DND-41 (cell line): ENCODE data around the gene OTX2.

Experiments
- ATAC-seq: fragments of 200-7000 bp; cut with Tn5 transposase; 3 replicates; pipeline ENCODE4 v1.9.1; 2021; ENCODE audit warnings: low read depth; ENCODE audit not compliant: insufficient read depth
- DNase-seq: peaks from one replicate; pipeline ENCODE4 v3.0.0-alpha.2; 2020
- H2AFZ ChIP-seq: 2 replicates; pipeline ENCODE4 v1.6.0; 2012; ENCODE audit warnings: low read depth, low read length
- H3K27ac ChIP-seq: 2 replicates; pipeline ENCODE4 v1.5.1; 2012; ENCODE audit warnings: low read length, inconsistent platforms
- H3K27me3 ChIP-seq: fragments of 200-600 bp; sonication (generic); 2 replicates; pipeline ENCODE4 v1.6.0; 2012; ENCODE audit warnings: low read length, mild to moderate bottlenecking, inconsistent platforms; ENCODE audit not compliant: insufficient read depth, poor library complexity
- H3K36me3 ChIP-seq: 2 replicates; pipeline ENCODE4 v1.5.1; 2012; ENCODE audit warnings: low read length, inconsistent platforms; ENCODE audit not compliant: insufficient read depth
- H3K4me1 ChIP-seq: 2 replicates; pipeline ENCODE4 v1.5.1; 2012; ENCODE audit warnings: mild to moderate bottlenecking, low read length; ENCODE audit not compliant: insufficient read depth
- H3K4me2 ChIP-seq: 2 replicates; pipeline ENCODE4 v1.6.0; 2012; ENCODE audit warnings: mild to moderate bottlenecking, moderate library complexity, low read length, inconsistent platforms; ENCODE audit not compliant: insufficient read depth
- H3K4me3 ChIP-seq, 2 experiments: fragments of 200-600 bp in 1 of 2; shearing (Covaris generic) in 1 of 2; 2 replicates each; pipeline ENCODE4 v1.5.1; 2012 to 2016; ENCODE audit warnings: inconsistent platforms in 2 of 2, low read length in 2 of 2, mild to moderate bottlenecking in 2 of 2, low read depth in 1 of 2, moderate library complexity in 1 of 2
- H3K79me2 ChIP-seq: 2 replicates; pipeline ENCODE4 v1.6.0; 2012; ENCODE audit warnings: low read length, inconsistent platforms; ENCODE audit not compliant: insufficient read depth
- H3K9ac ChIP-seq: 2 replicates; pipeline ENCODE4 v1.6.0; 2012; ENCODE audit warnings: low read depth, mild to moderate bottlenecking, inconsistent platforms, low read length, moderate library complexity
- H3K9me3 ChIP-seq: 2 replicates; pipeline ENCODE4 v1.5.1; 2012; ENCODE audit warnings: low read length, moderate library complexity, mild to moderate bottlenecking, inconsistent platforms; ENCODE audit not compliant: insufficient read depth, severe bottlenecking
- H4K20me1 ChIP-seq: 2 replicates; pipeline ENCODE4 v1.6.0; 2012; ENCODE audit warnings: low read length; ENCODE audit not compliant: insufficient read depth
- EZH2 ChIP-seq: IDR thresholded peaks from 3 replicates; pipeline ENCODE4 v1.6.1; 2012; ENCODE audit warnings: borderline replicate concordance, low read depth, mild to moderate bottlenecking, moderate library complexity, low read length, inconsistent platforms; ENCODE audit not compliant: severe bottlenecking
- TF ChIP-seq, protein P1 (sequence below): IDR thresholded peaks from 2 replicates; pipeline ENCODE4 v1.5.1; 2012; ENCODE audit warnings: borderline replicate concordance, low read length, moderate library complexity, mild to moderate bottlenecking; ENCODE audit not compliant: poor library complexity, severe bottlenecking; ENCODE audit errors: extremely low read depth

OTX2 gene

DNA sequence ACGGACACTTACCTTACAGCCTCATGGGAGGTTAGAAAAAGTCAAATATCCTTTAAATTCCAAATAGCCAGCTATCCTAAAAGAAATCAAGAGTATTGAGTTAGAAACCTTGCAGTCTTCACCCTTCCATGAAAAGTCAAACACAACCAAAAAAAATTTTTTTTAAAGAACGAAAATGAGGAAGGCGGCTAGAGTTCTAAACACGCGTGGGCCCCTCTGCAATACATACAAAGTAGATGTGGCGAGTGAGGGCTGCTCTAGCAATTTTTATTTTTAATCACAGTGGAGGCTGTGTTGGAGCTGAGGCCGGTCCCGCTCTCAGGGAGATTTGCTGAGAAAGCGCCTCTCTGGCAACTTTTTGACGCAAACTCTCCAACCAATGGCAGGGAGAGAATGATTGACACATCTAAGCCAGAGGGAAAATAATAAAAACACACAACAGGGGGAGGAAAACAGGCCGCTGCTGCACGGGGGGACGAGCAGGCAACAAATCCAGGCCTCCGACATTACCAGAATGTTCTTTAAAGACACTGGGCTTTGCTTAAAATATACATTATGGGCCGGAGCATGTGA, at the start of gene OTX2:
Gene OTX2, minus strand, starts transcription at position 333 of the 573 bp plus-strand sequence. CDS start 5,023 bp downstream, outside the sequence.
- Histone ChIP-seq H3K9ac (no peak within 1 kb of the TSS), H3K27ac (no peak within 1 kb of the TSS), H3K4me3 (no peak within 1 kb of the TSS)

DNA sequence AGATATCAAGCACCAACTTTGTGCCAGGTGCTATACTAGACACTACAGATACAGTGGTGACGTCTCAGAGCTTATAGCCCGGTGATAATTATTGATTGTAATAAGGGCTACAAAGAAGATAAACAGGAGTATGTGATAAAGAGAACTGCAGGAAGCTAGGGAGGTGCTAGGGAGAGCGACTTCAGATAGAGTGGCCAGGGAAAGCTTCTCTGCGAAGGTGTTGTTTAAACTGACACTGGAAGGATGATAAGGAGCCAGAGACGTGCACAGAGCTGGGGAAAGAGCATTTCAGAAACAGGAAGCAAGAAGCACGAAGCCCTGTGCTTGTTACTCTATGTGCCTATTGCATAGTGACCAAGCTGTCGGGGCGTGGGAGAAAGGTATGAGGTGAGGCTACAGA, 48.1 kb upstream of the OTX2 start:
- DNase-seq (no peak), ATAC-seq (no peak)
- Histone ChIP-seq H3K9ac (no peak overlapping the region), H3K36me3 (no peaks in the 10 kb centered on the region), H4K20me1 (no peaks in the 10 kb centered on the region), H3K9me3 (no peaks in the 10 kb centered on the region), H3K4me2 (no peak overlapping the region), H2AFZ (no peak overlapping the region), H3K27ac (no peak overlapping the region), H3K4me1 (no peaks in the 10 kb centered on the region), H3K4me3 (no peak overlapping the region), H3K27me3 (peaks cover 29% of the 10 kb centered on the region), H3K79me2 (no peaks in the 10 kb centered on the region)
- no peak for TF ChIP-seq EZH2
- TF ChIP-seq, protein P1, sequence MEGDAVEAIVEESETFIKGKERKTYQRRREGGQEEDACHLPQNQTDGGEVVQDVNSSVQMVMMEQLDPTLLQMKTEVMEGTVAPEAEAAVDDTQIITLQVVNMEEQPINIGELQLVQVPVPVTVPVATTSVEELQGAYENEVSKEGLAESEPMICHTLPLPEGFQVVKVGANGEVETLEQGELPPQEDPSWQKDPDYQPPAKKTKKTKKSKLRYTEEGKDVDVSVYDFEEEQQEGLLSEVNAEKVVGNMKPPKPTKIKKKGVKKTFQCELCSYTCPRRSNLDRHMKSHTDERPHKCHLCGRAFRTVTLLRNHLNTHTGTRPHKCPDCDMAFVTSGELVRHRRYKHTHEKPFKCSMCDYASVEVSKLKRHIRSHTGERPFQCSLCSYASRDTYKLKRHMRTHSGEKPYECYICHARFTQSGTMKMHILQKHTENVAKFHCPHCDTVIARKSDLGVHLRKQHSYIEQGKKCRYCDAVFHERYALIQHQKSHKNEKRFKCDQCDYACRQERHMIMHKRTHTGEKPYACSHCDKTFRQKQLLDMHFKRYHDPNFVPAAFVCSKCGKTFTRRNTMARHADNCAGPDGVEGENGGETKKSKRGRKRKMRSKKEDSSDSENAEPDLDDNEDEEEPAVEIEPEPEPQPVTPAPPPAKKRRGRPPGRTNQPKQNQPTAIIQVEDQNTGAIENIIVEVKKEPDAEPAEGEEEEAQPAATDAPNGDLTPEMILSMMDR = no peak

More for the DNA sequence above, at the start of gene OTX2:
- ATAC-seq (no peak), DNase-seq (no peak)
- H3K27me3 ChIP-seq = peaks cover 21% of the 10 kb centered on the region
- H3K4me1 ChIP-seq = no peaks in the 10 kb centered on the region
- H3K4me2 ChIP-seq = no peak within 1 kb of the TSS
- no peaks in the 10 kb centered on the region for H4K20me1 ChIP-seq
- TF ChIP-seq, protein P1 = no peak
- TF ChIP-seq EZH2 = no peak
- H3K36me3 ChIP-seq = no peaks in the 10 kb centered on the region
- H3K79me2 ChIP-seq = no peaks in the 10 kb centered on the region
- H3K9me3 ChIP-seq = no peaks in the 10 kb centered on the region
- no peak within 1 kb of the TSS for H2AFZ ChIP-seq

DNA sequence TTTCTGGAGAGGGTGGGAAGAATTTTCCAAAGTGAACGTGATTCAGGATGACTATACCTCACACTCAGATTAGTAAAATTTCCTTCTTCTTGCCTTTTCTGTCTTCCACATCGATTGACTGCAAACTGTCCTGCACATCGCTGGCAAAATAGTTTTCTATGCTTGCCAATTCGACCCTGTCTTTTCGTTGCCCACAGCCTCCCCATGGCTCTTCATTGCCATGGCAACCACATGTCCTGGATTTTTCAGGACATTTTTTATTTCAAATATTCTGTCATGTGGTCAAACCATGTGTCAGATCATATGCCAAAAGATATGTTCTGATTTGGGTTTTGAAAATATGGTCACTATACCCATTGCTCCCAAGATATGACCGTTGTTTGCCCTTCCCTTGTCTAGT, 46.9 kb upstream of the OTX2 start:
- no peaks in the 10 kb centered on the region for H3K4me1 ChIP-seq
- H4K20me1 ChIP-seq = no peaks in the 10 kb centered on the region
- H3K27ac ChIP-seq = no peak overlapping the region
- H3K79me2 ChIP-seq = no peaks in the 10 kb centered on the region
- no peak overlapping the region for H3K4me2 ChIP-seq
- H3K9me3 ChIP-seq = no peaks in the 10 kb centered on the region
- no peak overlapping the region for H2AFZ ChIP-seq
- ATAC-seq (no peak), DNase-seq (no peak)
- no peak overlapping the region for H3K9ac ChIP-seq
- H3K36me3 ChIP-seq = no peaks in the 10 kb centered on the region
- peaks cover 24% of the 10 kb centered on the region for H3K27me3 ChIP-seq
- no peak for TF ChIP-seq EZH2
- TF ChIP-seq, protein P1 = no peak
- no peak overlapping the region for H3K4me3 ChIP-seq
